GM12878 (cell line): Measurements from ENCODE around the gene ARID3A. TPM values are rescaled to one million over a fixed set of nuclear protein-coding genes. Genes with fewer than 3 reads are reported as not detected.

Experiments used
- ATAC-seq: fragments of 200-7000 bp; cut with Tn5 transposase; 3 replicates; pipeline ENCODE4 v1.9.1; 2020; ENCODE audit warnings: mild to moderate bottlenecking, moderate library complexity
- BruUV-seq: library from RNA; stranded (reverse); fragments of 400-500 nt; replicated peaks from 2 replicates; lab custom pipeline; 2021; lab: Mats Ljungman, UMichigan
- CTCF ChIA-PET: fragments of 300-600 bp; sonication (Branson Sonifier 250); formaldehyde crosslinking; extraction: SDS; loops from one replicate; lab custom pipeline; 2021; ENCODE audit warnings: inconsistent platforms; lab: Yijun Ruan, JAX
- POLR2A ChIA-PET: fragments of 350-600 bp; formaldehyde crosslinking; extraction: SDS; loops from one replicate; lab custom pipeline; 2021; ENCODE audit warnings: inconsistent platforms; lab: Charles Lee
- RAD21 ChIA-PET: fragments of 300-600 bp; sonication (Branson Sonifier 250); formaldehyde crosslinking; loops from one replicate; lab custom pipeline; 2023; ENCODE audit warnings: antibody characterized with exemption; ENCODE audit not compliant: unreplicated experiment; lab: Charles Lee
- SMC1A ChIA-PET: fragments of 300-600 bp; sonication (Branson Sonifier 250); formaldehyde crosslinking; loops from one replicate; lab custom pipeline; 2023; ENCODE audit not compliant: unreplicated experiment, uncharacterized antibody; lab: Charles Lee
- DNase-seq: peaks from one replicate; pipeline ENCODE4 v3.0.0-alpha.2; 2011; ENCODE audit warnings: low read depth, low spot score
- FAIRE-seq: peaks from 3 replicates; lab custom pipeline; 2011; peaks lifted over from hg19 to GRCh38; lab: Jason Lieb, UNC
- H2AFZ ChIP-seq: 2 replicates; pipeline ENCODE4 v1.6.0; 2011; ENCODE audit warnings: low read depth, low read length, control low read depth; ENCODE audit not compliant: control insufficient read depth
- H3K27ac ChIP-seq: 2 replicates; pipeline ENCODE4 v1.5.1; 2011; ENCODE audit warnings: control low read depth; ENCODE audit not compliant: control insufficient read depth, insufficient read depth
- H3K27me3 ChIP-seq, 2 experiments: replicated peaks in 1 of 2; 2 replicates each; pipeline versions ENCODE4 v1.6.0 to v1.6.1; 2011; ENCODE audit warnings: low read length in 1 of 2; ENCODE audit not compliant: control insufficient read depth in 2 of 2, insufficient read depth in 2 of 2
- H3K36me3 ChIP-seq, 2 experiments: 2 replicates each; pipeline ENCODE4 v1.5.1; 2011; ENCODE audit warnings: low read length in 1 of 2; ENCODE audit not compliant: control insufficient read depth in 2 of 2, insufficient read depth in 2 of 2
- H3K4me1 ChIP-seq: 2 replicates; pipeline ENCODE4 v1.6.1; 2011; ENCODE audit warnings: mild to moderate bottlenecking, low read length, moderate library complexity, mixed read lengths; ENCODE audit not compliant: control insufficient read depth, insufficient read depth
- H3K4me2 ChIP-seq: 2 replicates; pipeline ENCODE4 v1.6.0; 2011; ENCODE audit warnings: control low read depth; ENCODE audit not compliant: control insufficient read depth, insufficient read depth
- H3K4me3 ChIP-seq: fragments of 200-600 bp; sonication (generic); 2 replicates; pipeline ENCODE4 v1.5.1; 2016
- H3K79me2 ChIP-seq: 2 replicates; pipeline ENCODE4 v1.6.0; 2011; ENCODE audit warnings: low read length; ENCODE audit not compliant: control insufficient read depth, insufficient read depth
- H3K9ac ChIP-seq: 2 replicates; pipeline ENCODE4 v1.8.0; 2011; ENCODE audit warnings: low read length, control low read depth, mixed read lengths; ENCODE audit not compliant: control insufficient read depth, insufficient read depth
- H3K9me3 ChIP-seq: replicated peaks from 3 replicates; pipeline ENCODE4 v1.5.1; 2011; ENCODE audit warnings: mild to moderate bottlenecking, low read length; ENCODE audit not compliant: control insufficient read depth, insufficient read depth
- H4K20me1 ChIP-seq: 2 replicates; pipeline ENCODE4 v1.6.0; 2011; ENCODE audit not compliant: control insufficient read depth, insufficient read depth
- ASH2L ChIP-seq: fragments of 300-600, 200-600 bp; sonication (generic); IDR thresholded peaks from 2 replicates; pipeline ENCODE4 v1.6.1; 2017; ENCODE audit warnings: low read depth, mild to moderate bottlenecking, borderline replicate concordance
- ATF2 ChIP-seq: IDR thresholded peaks from 2 replicates; pipeline ENCODE4 v1.6.1; 2012; ENCODE audit warnings: low read length, inconsistent platforms
- BCL11A ChIP-seq: IDR thresholded peaks from 2 replicates; pipeline ENCODE4 v1.6.1; 2011; ENCODE audit warnings: low read depth, low read length
- BRCA1 ChIP-seq: IDR thresholded peaks from 2 replicates; pipeline ENCODE4 v1.6.1; 2011; ENCODE audit warnings: low read depth, low read length, improper control_type of control experiment
- EP300 ChIP-seq, 2 experiments: fragments of 150-350 bp in 1 of 2; IDR thresholded peaks; 2 replicates each; pipeline ENCODE4 v1.6.1; 2011 to 2012; ENCODE audit warnings: low read depth in 2 of 2, low read length in 2 of 2, borderline replicate concordance in 1 of 2, improper control_type of control experiment in 1 of 2, inconsistent platforms in 1 of 2; ENCODE audit not compliant: control insufficient read depth in 1 of 2
- GATAD2B ChIP-seq: fragments of 450-650 bp; conservative IDR thresholded peaks from 2 replicates; pipeline ENCODE4 v1.6.1; 2017; ENCODE audit warnings: low read depth, mild to moderate bottlenecking, moderate library complexity
- JUNB ChIP-seq: IDR thresholded peaks from 2 replicates; pipeline ENCODE4 v1.6.1; 2016; ENCODE audit warnings: antibody characterized with exemption, mild to moderate bottlenecking
- KLF5 ChIP-seq: fragments of 450-650 bp; IDR thresholded peaks from 2 replicates; pipeline ENCODE4 v1.6.1; 2014; ENCODE audit warnings: mild to moderate bottlenecking; ENCODE audit not compliant: partially characterized antibody
- LARP7 ChIP-seq: fragments of 450-650 bp; IDR thresholded peaks from 2 replicates; pipeline ENCODE4 v1.6.1; 2017; ENCODE audit warnings: mild to moderate bottlenecking
- NFXL1 ChIP-seq: fragments of 450-650 bp; IDR thresholded peaks from 2 replicates; pipeline ENCODE4 v1.6.1; 2017; ENCODE audit warnings: antibody characterized with exemption, mild to moderate bottlenecking, borderline replicate concordance
- NR2C2 ChIP-seq: IDR thresholded peaks from 2 replicates; pipeline ENCODE4 v1.6.1; 2011; ENCODE audit warnings: borderline replicate concordance, low read depth; ENCODE audit not compliant: control insufficient read depth, insufficient read length
- NR2F1 ChIP-seq: fragments of 450-650 bp; conservative IDR thresholded peaks from 2 replicates; pipeline ENCODE4 v1.6.1; 2017; ENCODE audit warnings: mild to moderate bottlenecking
- NRF1 ChIP-seq: conservative IDR thresholded peaks from 2 replicates; pipeline ENCODE4 v1.6.1; 2011; ENCODE audit warnings: mild to moderate bottlenecking, low read depth, low read length, improper control_type of control experiment
- PML ChIP-seq: IDR thresholded peaks from 2 replicates; pipeline ENCODE4 v1.6.1; 2012; ENCODE audit warnings: low read length, inconsistent platforms
- POU2F2 ChIP-seq: IDR thresholded peaks from 3 replicates; pipeline ENCODE4 v1.6.1; 2011; ENCODE audit warnings: low read depth, mild to moderate bottlenecking, low read length, borderline replicate concordance
- RAD21 ChIP-seq: IDR thresholded peaks from 2 replicates; pipeline ENCODE4 v1.6.1; 2011; ENCODE audit warnings: mild to moderate bottlenecking, low read depth, low read length, moderate library complexity; ENCODE audit not compliant: insufficient read depth
- SIX5 ChIP-seq: IDR thresholded peaks from 2 replicates; pipeline ENCODE4 v1.6.1; 2011; ENCODE audit warnings: mild to moderate bottlenecking, low read depth, low read length, moderate library complexity; ENCODE audit not compliant: severe bottlenecking
- SMAD1 ChIP-seq: fragments of 450-650 bp; IDR thresholded peaks from 2 replicates; pipeline ENCODE4 v1.6.1; 2018; ENCODE audit warnings: mild to moderate bottlenecking, low read depth; ENCODE audit not compliant: partially characterized antibody
- STAT1 ChIP-seq: fragments of 450-650 bp; conservative IDR thresholded peaks from 2 replicates; pipeline ENCODE4 v1.6.1; 2014; ENCODE audit warnings: antibody characterized with exemption, mild to moderate bottlenecking
- ZNF207 ChIP-seq: fragments of 450-650 bp; IDR thresholded peaks from 2 replicates; pipeline ENCODE4 v1.6.1; 2014; ENCODE audit warnings: antibody characterized with exemption, mild to moderate bottlenecking, borderline replicate concordance
- ZNF217 ChIP-seq: fragments of 450-650 bp; IDR thresholded peaks from 2 replicates; pipeline ENCODE4 v1.6.1; 2017; ENCODE audit warnings: antibody characterized with exemption, mild to moderate bottlenecking
- WGBS: methylation state at CpG from one replicate; pipeline ENCODE4 v1.1.6; 2016; ENCODE audit warnings: low lambda C conversion rate; ENCODE audit not compliant: insufficient replicate concordance, insufficient coverage; ENCODE audit errors: missing lambda C conversion rate; 5-methylcytosine and 5-hydroxymethylcytosine counted together
- in situ Hi-C: fragments of 300-500 bp; cut with MboI; formaldehyde crosslinking; loops from 9 replicates; pipeline ENCODE4 v1.14.3; 2018; ENCODE audit warnings: mixed read lengths
- intact Hi-C: fragments of 100-400 bp; cut with micrococcal nuclease; formaldehyde crosslinking; loops from one replicate; pipeline ENCODE4 v1.14.2; 2022; ENCODE audit not compliant: unreplicated experiment
- polyA plus RNA-seq, 11 experiments: library from polyadenylated mRNA; depleted of rRNA in 4 of 11; unstranded in 6 of 11; stranded (reverse) in 5 of 11; fragments of >200 nt; fragmentation: Nextera tagmentation in 4 of 11; fragmentation: Illumina TruSeq in 1 of 11; extraction: Ambion mirVana in 4 of 11; extraction: Trizol in 1 of 11; gene quantifications; 1 replicate in 1 of 11; 2 replicates in 10 of 11; pipeline versions ENCODE4 v1.2.1 to v1.2.3, GENCODE V29; 2011 to 2016; ENCODE audit warnings: inconsistent platforms in 2 of 11, missing spikeins in 2 of 11, low read depth in 1 of 11
- total RNA-seq, 4 experiments: library from RNA; depleted of rRNA in 3 of 4; stranded (reverse); fragments of >200 nt in 3 of 4; fragmentation: Illumina TruSeq in 1 of 4; extraction: Trizol in 1 of 4; gene quantifications; 2 replicates each; pipeline versions ENCODE4 v1.2.1 to v1.2.3, GENCODE V29; 2013 to 2021
- TF ChIP-seq, protein P1 (sequence below): fragments of 450-650 bp; IDR thresholded peaks from 2 replicates; pipeline ENCODE4 v1.6.1; 2017; ENCODE audit warnings: mild to moderate bottlenecking, low read depth, inconsistent platforms; ENCODE audit not compliant: poor library complexity, severe bottlenecking

ARID3A gene
- total and polyA plus RNA-seq, 10 of the 15 experiments (the other 5 are each of a cell fraction or from before 2014, with no cell fraction given) = 0.76 to 70.0 (median 16.7) TPM

DNA sequence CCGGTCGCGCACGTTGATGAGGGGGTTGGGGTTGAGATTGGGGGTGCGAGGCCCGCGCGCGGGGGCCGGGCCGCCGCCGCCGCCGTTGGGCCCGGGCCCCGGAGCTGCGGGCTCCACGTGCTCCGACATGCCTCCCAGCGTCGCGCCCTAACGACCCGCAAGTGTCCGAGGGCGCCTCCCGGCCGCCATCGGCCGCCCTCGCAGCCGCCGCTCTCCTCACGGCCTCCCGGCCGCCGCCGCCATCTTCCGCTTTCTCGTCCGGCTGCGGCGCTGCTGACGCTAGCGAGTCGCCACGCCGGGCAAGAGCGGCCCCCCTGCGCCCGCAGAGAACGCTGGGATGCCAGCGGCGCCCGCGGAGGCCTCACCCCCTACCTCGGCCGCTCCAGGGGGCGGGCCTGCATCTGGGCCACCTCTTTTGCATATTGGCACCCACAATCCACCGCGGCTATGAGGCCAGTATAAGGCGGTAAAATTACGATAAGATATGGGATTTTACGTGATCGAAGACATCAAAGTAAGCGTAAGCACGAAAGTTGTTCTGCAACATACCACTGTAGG lies 95.1 kb downstream of the ARID3A start, which contains the start of gene TMEM259:
TMEM259 (minus strand) TSS at position 256 of the 558 bp plus-strand sequence; CDS start at position 129, 127 bp downstream.
- Histone ChIP-seq H3K9ac (peak within 1 kb of the TSS; percentile 94), H3K9me3 (no peaks in the 10 kb centered on the region), H3K36me3 (no peaks in the 10 kb centered on the region; a peak in 1 of 4 replicates), H3K4me2 (peak within 1 kb of the TSS; percentile 75), H3K27me3 (no peaks in the 10 kb centered on the region), H2AFZ (peak within 1 kb of the TSS; percentile 95), H3K4me3 (peak within 1 kb of the TSS; percentile 83), H3K4me1 (peaks cover 30% of the 10 kb centered on the region), H4K20me1 (peaks cover 6% of the 10 kb centered on the region; the same call in 1 of the 2 replicates), H3K27ac (peak within 1 kb of the TSS; percentile 99), H3K79me2 (peaks cover 52% of the 10 kb centered on the region)
- POLR2A ChIA-PET = interaction anchor here (0.9 to 2.1 kb wide), 4 partner anchors 19 to 130 kb away, joined by 3 to 12 read pairs (median 4); partner anchors contain the start of genes ABCA7, ARHGAP45 and WDR18
- in situ Hi-C loops (no loop called here), intact Hi-C loops (loop anchor here (1.0 to 2.0 kb wide), 2 partner anchors 48 to 82 kb away; partner anchors contain the start of gene GPX4)
- CTCF ChIA-PET = interaction anchor here (0.7 to 2.0 kb wide), 5 partner anchors 20 to 219 kb away, joined by 3 to 6 read pairs (median 3); no protein-coding TSS in a partner anchor
- SMC1A ChIA-PET = interaction anchor here (1.4 kb wide), 1 partner anchor 93 kb away, joined by 3 read pairs; no protein-coding TSS in a partner anchor
- BruUV-seq = no TSS peak
- RAD21 ChIA-PET = interaction anchor here (1.8 kb wide), 1 partner anchor 47 kb away, joined by 6 read pairs; the partner anchor contains the start of gene ARHGAP45
- ATAC-seq (peak; percentile 86), FAIRE-seq (no peak), DNase-seq (peak; percentile 92)
- 2% methylated on average over 41 of the region's 68 CpGs for WGBS
- TF ChIP-seq BRCA1 (no peak), JUNB (no peak), STAT1 (0 out of 2 replicates have a peak, but pooled peaks have one; percentile 76), ASH2L (peak; percentile 48; the same call in 1 of the 2 replicates), PML (no peak), ATF2 (no peak), POU2F2 (peak; percentile 99; the same call in 2 of the 3 replicates), NR2C2 (no peak), SIX5 (peak; percentile 38), NR2F1 (peak; percentile 52), NFXL1 (no peak), NRF1 (0 out of 2 replicates have a peak, but pooled peaks have one; percentile 18), EP300 (IDR thresholded peaks at IDR 0.05; ENCODE audit: borderline replicate concordance in 1 of 2, control insufficient read depth in 1 of 2, low read depth in 2 of 2, low read length in 2 of 2) (no peak), KLF5 (peak; percentile 24), ZNF207 (no peak), LARP7 (peak; percentile 91), GATAD2B (peak; percentile 89), SMAD1 (no peak), RAD21 (no peak), BCL11A (no peak), ZNF217 (peak; percentile 69; the same call in 1 of the 2 replicates)
- TF ChIP-seq, protein P1, sequence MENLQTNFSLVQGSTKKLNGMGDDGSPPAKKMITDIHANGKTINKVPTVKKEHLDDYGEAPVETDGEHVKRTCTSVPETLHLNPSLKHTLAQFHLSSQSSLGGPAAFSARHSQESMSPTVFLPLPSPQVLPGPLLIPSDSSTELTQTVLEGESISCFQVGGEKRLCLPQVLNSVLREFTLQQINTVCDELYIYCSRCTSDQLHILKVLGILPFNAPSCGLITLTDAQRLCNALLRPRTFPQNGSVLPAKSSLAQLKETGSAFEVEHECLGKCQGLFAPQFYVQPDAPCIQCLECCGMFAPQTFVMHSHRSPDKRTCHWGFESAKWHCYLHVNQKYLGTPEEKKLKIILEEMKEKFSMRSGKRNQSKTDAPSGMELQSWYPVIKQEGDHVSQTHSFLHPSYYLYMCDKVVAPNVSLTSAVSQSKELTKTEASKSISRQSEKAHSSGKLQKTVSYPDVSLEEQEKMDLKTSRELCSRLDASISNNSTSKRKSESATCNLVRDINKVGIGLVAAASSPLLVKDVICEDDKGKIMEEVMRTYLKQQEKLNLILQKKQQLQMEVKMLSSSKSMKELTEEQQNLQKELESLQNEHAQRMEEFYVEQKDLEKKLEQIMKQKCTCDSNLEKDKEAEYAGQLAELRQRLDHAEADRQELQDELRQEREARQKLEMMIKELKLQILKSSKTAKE = no peak
